ENCODE data around the gene BASP1.

Gene BASP1

DNA sequence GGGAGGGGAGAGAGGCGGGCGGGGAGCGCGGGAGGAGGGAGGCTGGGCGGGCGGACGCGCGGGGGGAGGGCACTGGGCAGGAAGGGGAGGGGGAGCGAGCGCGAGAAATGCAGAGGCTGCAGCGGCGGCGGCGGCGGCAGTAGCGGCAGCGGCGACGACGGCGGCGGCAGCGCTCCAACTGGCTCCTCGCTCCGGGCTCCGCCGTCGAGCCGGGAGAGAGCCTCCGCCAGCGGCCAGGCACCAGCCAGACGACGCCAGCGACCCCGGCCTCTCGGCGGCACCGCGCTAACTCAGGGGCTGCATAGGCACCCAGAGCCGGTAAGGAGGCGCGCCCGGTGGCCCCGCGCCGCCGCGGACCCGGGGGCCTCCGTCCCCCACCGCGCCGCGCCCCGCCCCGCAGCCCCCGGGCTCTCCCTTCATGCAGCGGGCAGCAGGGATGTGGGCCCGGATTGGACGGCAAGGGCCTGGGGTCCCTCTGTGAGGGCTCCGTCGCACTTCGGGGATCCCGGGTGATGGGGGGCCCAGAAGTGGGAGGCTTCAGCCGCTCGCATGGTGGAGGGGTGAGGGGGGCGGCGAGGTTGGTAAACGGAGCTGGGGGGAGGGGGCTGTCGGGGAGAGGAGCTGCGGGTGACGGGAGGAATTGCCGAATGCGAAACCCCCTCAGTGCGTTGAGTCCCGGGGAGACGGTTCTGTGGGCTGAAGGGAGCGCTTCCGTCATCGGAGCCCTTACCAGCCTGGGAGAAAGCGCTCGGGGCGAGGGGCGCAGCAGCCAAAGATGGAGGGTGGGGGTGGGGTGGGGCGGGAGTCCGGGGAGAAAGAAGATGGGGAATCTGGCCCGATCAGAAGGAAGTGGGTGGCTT is at the start of gene BASP1:
TSS of gene BASP1 (plus strand) at position 139 of the 860 bp plus-strand sequence. CDS start 57,586 bp downstream, outside the sequence.
- no peaks in the 10 kb centered on the region for H3K36me3 ChIP-seq (ENCODE audit: control insufficient read depth, low read depth, low read length)
- peak within 1 kb of the TSS; percentile 69 for H3K27ac ChIP-seq (ENCODE audit: low read length)
- peaks cover 45% of the 10 kb centered on the region for H3K4me1 ChIP-seq (ENCODE audit: control insufficient read depth, low read depth, low read length)
- H3K9ac ChIP-seq (ENCODE audit: low read length), result peak within 1 kb of the TSS; percentile 91
- H3K9me3 ChIP-seq (ENCODE audit: control insufficient read depth, low read depth, low read length), result no peaks in the 10 kb centered on the region
- H3K4me3 ChIP-seq (ENCODE audit: low read length), result peak within 1 kb of the TSS; percentile 98
- no peaks in the 10 kb centered on the region for H3K27me3 ChIP-seq (ENCODE audit: control insufficient read depth, insufficient read depth, low read length)

DNA sequence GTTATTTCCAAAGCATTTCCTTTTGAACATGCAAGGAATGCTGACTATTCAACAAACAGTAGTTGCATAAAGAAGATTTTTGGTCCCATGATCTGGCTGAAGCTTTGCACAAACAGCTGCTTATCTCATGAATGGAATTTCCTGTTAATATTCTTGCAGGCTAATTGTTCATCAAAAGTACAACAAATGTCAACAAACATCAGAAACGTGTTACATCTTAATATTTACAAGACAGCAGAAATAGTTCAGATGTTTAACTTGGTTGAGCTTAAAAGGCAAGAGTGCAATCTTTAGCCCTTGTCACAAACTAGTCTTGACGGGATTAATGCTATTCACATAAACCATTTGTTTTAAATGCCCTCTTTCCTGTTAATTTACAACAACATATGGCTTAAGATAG is 47.9 kb upstream of the BASP1 start:
- no peaks in the 10 kb centered on the region for H3K9me3 ChIP-seq (ENCODE audit: control insufficient read depth, low read depth, low read length)
- H3K36me3 ChIP-seq (ENCODE audit: control insufficient read depth, low read depth, low read length), result no peaks in the 10 kb centered on the region
- no peak overlapping the region for H3K9ac ChIP-seq (ENCODE audit: low read length)
- H3K27ac ChIP-seq (ENCODE audit: low read length), result no peak overlapping the region
- no peaks in the 10 kb centered on the region for H3K27me3 ChIP-seq (ENCODE audit: control insufficient read depth, insufficient read depth, low read length)
- H3K4me3 ChIP-seq (ENCODE audit: low read length), result no peak overlapping the region
- peaks cover 20% of the 10 kb centered on the region for H3K4me1 ChIP-seq (ENCODE audit: control insufficient read depth, low read depth, low read length)

DNA sequence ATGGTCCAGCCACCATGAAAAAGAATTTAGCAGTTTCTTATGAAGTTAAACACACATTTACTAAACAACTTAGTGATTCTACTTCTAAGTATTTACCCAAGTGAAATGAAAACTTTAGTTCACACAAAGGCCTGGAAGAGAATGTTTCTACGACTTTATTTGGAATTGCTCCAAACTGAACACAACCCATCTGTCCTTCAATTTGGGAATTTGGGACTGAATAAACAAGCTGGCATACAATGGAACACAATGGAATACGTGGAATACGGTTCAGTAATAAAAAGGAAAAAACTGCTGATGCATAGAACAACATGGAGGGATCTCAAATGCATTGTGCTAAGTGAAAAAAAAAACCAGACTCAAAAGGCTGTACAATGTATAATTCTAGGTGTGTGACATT is 44.6 kb upstream of the BASP1 start:
- no peaks in the 10 kb centered on the region for H3K36me3 ChIP-seq (ENCODE audit: control insufficient read depth, low read depth, low read length)
- no peaks in the 10 kb centered on the region for H3K9me3 ChIP-seq (ENCODE audit: control insufficient read depth, low read depth, low read length)

GRCh38 chr5:17174965-17175364 is 42.5 kb upstream of the BASP1 start:
- no peak overlapping the region for H3K27ac ChIP-seq (ENCODE audit: low read length)
- no peak overlapping the region for H3K9ac ChIP-seq (ENCODE audit: low read length)
- no peaks in the 10 kb centered on the region for H3K27me3 ChIP-seq (ENCODE audit: control insufficient read depth, insufficient read depth, low read length)
- H3K4me3 ChIP-seq (ENCODE audit: low read length), result no peak overlapping the region
- H3K9me3 ChIP-seq (ENCODE audit: control insufficient read depth, low read depth, low read length), result no peaks in the 10 kb centered on the region
- H3K4me1 ChIP-seq (ENCODE audit: control insufficient read depth, low read depth, low read length), result no peaks in the 10 kb centered on the region
- no peaks in the 10 kb centered on the region for H3K36me3 ChIP-seq (ENCODE audit: control insufficient read depth, low read depth, low read length)

More for the DNA sequence above, 44.6 kb upstream of the BASP1 start:
- Histone ChIP-seq H3K9ac (ENCODE audit: low read length) (no peak overlapping the region), H3K27ac (ENCODE audit: low read length) (no peak overlapping the region), H3K4me3 (ENCODE audit: low read length) (no peak overlapping the region), H3K4me1 (ENCODE audit: control insufficient read depth, low read depth, low read length) (peaks cover 2% of the 10 kb centered on the region), H3K27me3 (ENCODE audit: control insufficient read depth, insufficient read depth, low read length) (no peaks in the 10 kb centered on the region)

DNA sequence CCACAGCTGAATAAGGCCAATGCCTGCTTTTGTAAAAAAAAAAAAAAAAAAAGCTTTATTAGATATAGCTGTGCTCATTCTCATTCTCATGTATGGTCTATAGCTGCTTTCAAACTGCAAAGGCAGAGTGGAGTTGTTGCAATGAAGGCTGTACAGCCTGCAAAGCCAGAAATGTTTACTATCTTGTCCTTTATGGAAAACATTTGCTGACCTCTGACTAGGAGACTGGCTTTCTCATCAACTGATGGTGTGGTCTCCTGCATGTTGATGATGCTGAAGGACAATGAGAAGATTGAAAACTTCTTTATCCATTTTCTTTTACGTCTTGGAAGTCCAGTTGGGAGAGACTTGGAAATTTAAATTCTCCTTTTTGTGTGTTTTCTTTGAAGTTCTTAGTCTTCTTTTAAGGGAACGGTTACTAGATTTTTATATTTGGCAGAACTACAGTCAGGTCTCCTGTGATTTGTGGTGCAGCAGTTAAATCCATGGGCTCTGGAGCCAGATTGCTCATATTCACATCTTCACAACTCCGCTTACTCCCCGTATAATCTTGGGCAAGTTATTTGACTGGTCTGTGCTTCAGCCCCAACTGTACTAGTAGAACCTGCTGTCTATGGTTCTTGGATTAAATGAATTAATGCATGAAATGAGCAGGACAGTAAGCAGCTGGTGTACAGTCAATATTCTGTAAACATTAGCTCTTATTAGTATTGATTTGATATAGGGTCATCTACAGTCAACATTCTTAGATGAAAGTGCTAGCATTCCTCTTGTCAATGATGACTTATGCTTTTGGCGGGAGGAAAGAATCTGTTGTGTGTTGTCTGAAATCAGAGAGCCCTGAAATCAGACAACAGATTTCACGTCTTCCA is 39.7 kb upstream of the BASP1 start:
- Histone ChIP-seq H3K9ac (ENCODE audit: low read length) (no peak overlapping the region), H3K4me1 (ENCODE audit: control insufficient read depth, low read depth, low read length) (no peaks in the 10 kb centered on the region), H3K4me3 (ENCODE audit: low read length) (no peak overlapping the region), H3K27ac (ENCODE audit: low read length) (no peak overlapping the region), H3K36me3 (ENCODE audit: control insufficient read depth, low read depth, low read length) (no peaks in the 10 kb centered on the region), H3K27me3 (ENCODE audit: control insufficient read depth, insufficient read depth, low read length) (no peaks in the 10 kb centered on the region), H3K9me3 (ENCODE audit: control insufficient read depth, low read depth, low read length) (no peaks in the 10 kb centered on the region)

DNA sequence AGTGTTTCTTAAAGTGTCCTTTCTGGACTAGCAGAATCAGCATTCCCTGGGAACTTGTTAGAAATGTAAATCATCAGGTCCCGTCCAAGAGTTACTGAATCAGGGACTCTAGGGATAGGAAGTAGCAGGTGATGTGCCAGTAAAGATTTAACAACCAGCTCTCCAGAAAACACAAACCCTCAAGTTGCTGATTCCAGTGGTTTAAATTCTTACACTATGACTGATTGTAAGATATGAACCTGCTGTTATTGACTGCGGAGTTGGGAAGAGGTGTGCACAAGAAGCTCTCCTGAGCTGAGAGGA is 39.1 kb upstream of the BASP1 start:
- Histone ChIP-seq H3K27ac (ENCODE audit: low read length) (no peak overlapping the region), H3K4me1 (ENCODE audit: control insufficient read depth, low read depth, low read length) (no peaks in the 10 kb centered on the region), H3K9ac (ENCODE audit: low read length) (no peak overlapping the region), H3K9me3 (ENCODE audit: control insufficient read depth, low read depth, low read length) (no peaks in the 10 kb centered on the region), H3K27me3 (ENCODE audit: control insufficient read depth, insufficient read depth, low read length) (no peaks in the 10 kb centered on the region), H3K4me3 (ENCODE audit: low read length) (no peak overlapping the region), H3K36me3 (ENCODE audit: control insufficient read depth, low read depth, low read length) (no peaks in the 10 kb centered on the region)

DNA sequence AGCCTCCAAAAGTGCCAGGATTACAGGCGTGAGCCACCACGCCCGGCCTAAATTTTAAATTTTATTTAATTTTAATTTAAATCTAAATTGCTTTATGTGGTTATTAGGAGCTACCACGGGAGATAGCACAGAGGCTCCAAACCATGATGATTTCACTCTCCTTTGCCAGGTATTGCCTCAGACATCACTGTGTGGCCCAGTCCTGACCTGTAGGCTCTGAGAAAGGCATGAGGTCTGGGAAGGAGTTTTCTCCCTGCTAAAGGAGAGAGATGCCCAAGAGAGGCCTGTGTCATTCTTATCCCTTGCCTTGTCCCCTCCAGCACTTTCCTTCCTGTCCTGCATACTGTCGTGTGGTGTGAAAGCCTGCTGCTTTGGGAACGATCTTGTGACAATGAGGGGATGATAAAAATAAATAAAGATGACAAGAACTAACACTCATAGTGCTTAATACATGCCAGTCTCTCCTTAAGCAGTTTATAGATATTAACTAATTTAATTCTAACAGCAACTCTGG is 37.0 kb upstream of the BASP1 start:
- Histone ChIP-seq H3K27ac (ENCODE audit: low read length) (no peak overlapping the region), H3K9ac (ENCODE audit: low read length) (no peak overlapping the region)

DNA sequence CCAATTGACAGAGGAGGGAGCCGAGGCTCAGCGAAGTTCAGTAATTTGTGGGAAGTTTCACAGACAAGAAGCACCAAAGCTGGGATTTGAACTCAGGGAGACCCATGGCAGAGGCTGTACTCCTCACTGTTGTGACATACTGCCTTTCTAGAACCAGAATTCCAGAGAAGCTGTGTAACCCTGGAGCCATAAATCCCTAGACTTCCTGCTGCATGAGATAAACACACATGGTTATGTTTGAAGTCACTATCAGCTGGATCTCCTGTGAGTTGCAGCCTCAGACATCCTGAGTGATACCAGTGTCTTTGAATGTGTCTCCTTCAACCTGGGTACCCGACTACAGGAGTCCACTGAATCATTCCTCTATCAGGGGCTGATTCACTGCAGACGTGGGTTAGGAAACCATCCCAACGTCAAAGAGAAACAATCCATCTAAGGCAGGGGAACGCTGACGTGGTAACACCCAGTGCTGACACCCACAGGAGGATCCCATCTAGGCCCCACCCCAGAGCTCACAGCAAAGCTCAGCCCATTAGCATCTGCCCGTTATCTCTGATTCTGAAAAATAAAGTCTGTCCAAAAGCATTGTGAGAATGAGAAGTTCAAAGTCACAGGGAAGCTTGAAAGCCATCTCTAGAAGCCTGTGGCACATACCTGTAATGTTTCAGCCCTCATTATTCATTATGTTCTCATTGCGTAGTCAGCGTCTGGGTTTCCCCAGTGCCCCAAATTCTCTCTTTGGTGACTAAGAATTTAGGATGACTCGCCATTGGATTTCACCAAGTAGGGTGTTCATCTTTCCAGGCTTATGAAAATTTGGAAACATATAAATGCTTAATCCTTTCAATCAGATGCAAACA is 36.3 kb upstream of the BASP1 start:
- Histone ChIP-seq H3K27me3 (ENCODE audit: control insufficient read depth, insufficient read depth, low read length) (no peaks in the 10 kb centered on the region), H3K4me1 (ENCODE audit: control insufficient read depth, low read depth, low read length) (no peaks in the 10 kb centered on the region), H3K9ac (ENCODE audit: low read length) (no peak overlapping the region), H3K4me3 (ENCODE audit: low read length) (no peak overlapping the region), H3K27ac (ENCODE audit: low read length) (no peak overlapping the region), H3K9me3 (ENCODE audit: control insufficient read depth, low read depth, low read length) (no peaks in the 10 kb centered on the region), H3K36me3 (ENCODE audit: control insufficient read depth, low read depth, low read length) (no peaks in the 10 kb centered on the region)

More for the DNA sequence above, 37.0 kb upstream of the BASP1 start:
- H3K4me3 ChIP-seq (ENCODE audit: low read length), result no peak overlapping the region
- H3K4me1 ChIP-seq (ENCODE audit: control insufficient read depth, low read depth, low read length), result no peaks in the 10 kb centered on the region
- H3K27me3 ChIP-seq (ENCODE audit: control insufficient read depth, insufficient read depth, low read length), result no peaks in the 10 kb centered on the region
- H3K36me3 ChIP-seq (ENCODE audit: control insufficient read depth, low read depth, low read length), result no peaks in the 10 kb centered on the region
- H3K9me3 ChIP-seq (ENCODE audit: control insufficient read depth, low read depth, low read length), result no peaks in the 10 kb centered on the region

DNA sequence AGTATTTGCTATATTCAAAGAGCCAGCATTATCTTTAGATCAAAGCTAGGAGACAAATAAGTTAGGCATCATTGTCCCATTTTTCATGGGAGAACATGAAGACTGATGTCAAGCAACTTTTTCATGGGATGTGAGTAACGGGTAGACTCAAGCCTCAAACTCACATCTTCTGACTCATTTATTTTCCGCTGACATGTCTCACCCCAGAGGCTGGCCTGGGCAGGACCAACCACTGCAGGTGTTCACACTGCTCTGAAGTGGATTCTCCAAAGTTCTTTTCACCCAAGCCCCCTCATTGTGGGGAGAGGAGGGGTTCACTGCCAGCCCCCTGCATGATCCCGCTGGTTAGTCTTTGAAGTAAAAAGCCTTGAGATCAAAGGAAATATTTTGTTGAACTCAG is 34.9 kb upstream of the BASP1 start:
- H3K9me3 ChIP-seq (ENCODE audit: control insufficient read depth, low read depth, low read length), result no peaks in the 10 kb centered on the region
- no peaks in the 10 kb centered on the region for H3K36me3 ChIP-seq (ENCODE audit: control insufficient read depth, low read depth, low read length)
- no peak overlapping the region for H3K4me3 ChIP-seq (ENCODE audit: low read length)
- H3K4me1 ChIP-seq (ENCODE audit: control insufficient read depth, low read depth, low read length), result no peaks in the 10 kb centered on the region
- no peak overlapping the region for H3K27ac ChIP-seq (ENCODE audit: low read length)
- no peaks in the 10 kb centered on the region for H3K27me3 ChIP-seq (ENCODE audit: control insufficient read depth, insufficient read depth, low read length)
- H3K9ac ChIP-seq (ENCODE audit: low read length), result no peak overlapping the region

DNA sequence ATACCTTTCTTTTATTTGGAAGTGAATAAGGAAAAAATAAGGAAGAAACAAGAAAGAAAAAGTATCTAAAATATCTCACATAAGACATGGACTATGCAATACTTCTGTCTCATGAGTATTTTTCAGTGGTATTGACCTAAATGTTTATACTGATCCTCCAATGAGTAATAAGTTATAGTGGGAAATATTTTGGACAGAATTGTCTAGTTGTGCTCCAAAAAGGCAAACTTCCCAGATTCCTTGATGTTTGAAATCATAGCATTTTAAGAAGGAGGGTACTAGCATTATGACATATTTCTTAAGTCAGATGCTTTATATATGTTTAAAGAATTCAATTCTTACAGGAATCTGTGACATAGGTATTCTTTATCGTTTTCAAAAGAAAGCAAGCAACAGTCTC is 34.5 kb upstream of the BASP1 start:
- Histone ChIP-seq H3K4me3 (ENCODE audit: low read length) (no peak overlapping the region), H3K27ac (ENCODE audit: low read length) (no peak overlapping the region), H3K9me3 (ENCODE audit: control insufficient read depth, low read depth, low read length) (no peaks in the 10 kb centered on the region), H3K36me3 (ENCODE audit: control insufficient read depth, low read depth, low read length) (no peaks in the 10 kb centered on the region), H3K4me1 (ENCODE audit: control insufficient read depth, low read depth, low read length) (no peaks in the 10 kb centered on the region), H3K9ac (ENCODE audit: low read length) (no peak overlapping the region), H3K27me3 (ENCODE audit: control insufficient read depth, insufficient read depth, low read length) (no peaks in the 10 kb centered on the region)

GRCh38 chr5:17183831-17184230 is 33.6 kb upstream of the BASP1 start:
- Histone ChIP-seq H3K4me1 (ENCODE audit: control insufficient read depth, low read depth, low read length) (no peaks in the 10 kb centered on the region), H3K9ac (ENCODE audit: low read length) (no peak overlapping the region), H3K27ac (ENCODE audit: low read length) (no peak overlapping the region), H3K9me3 (ENCODE audit: control insufficient read depth, low read depth, low read length) (no peaks in the 10 kb centered on the region), H3K27me3 (ENCODE audit: control insufficient read depth, insufficient read depth, low read length) (no peaks in the 10 kb centered on the region), H3K36me3 (ENCODE audit: control insufficient read depth, low read depth, low read length) (no peaks in the 10 kb centered on the region), H3K4me3 (ENCODE audit: low read length) (no peak overlapping the region)
